Skeletal muscle satellite cell (primary cell): ENCODE results near the gene MSRB1.
"Not testable (repeated sequence)": the region's sequence is repeated elsewhere in the genome, so short reads cannot be mapped to it uniquely, and the experiment has no call there.

ENCODE experiments used
- H3K27me3 ChIP-seq: 2 replicates; pipeline ENCODE4 v1.7.0; 2013; ENCODE audit warnings: low read length; ENCODE audit not compliant: control insufficient read depth, insufficient read depth
- H3K36me3 ChIP-seq: 2 replicates; pipeline ENCODE4 v1.7.0; 2013; ENCODE audit warnings: mild to moderate bottlenecking, control low read depth, low read length; ENCODE audit not compliant: insufficient read depth
- H3K4me1 ChIP-seq: 2 replicates; pipeline ENCODE4 v1.7.0; 2013; ENCODE audit warnings: low read length; ENCODE audit not compliant: control insufficient read depth, insufficient read depth
- H3K4me2 ChIP-seq: 2 replicates; pipeline ENCODE4 v1.7.0; 2013; ENCODE audit warnings: mild to moderate bottlenecking, low read length
- H3K4me3 ChIP-seq: 2 replicates; pipeline ENCODE4 v1.7.0; 2013; ENCODE audit warnings: low read length
- H3K9ac ChIP-seq: 2 replicates; pipeline ENCODE4 v1.7.0; 2013; ENCODE audit warnings: mild to moderate bottlenecking, low read depth, low read length, moderate library complexity
- H3K9me3 ChIP-seq: replicated peaks from 2 replicates; pipeline ENCODE4 v1.7.0; 2013; ENCODE audit warnings: mild to moderate bottlenecking, control low read depth, low read length

Gene MSRB1

DNA sequence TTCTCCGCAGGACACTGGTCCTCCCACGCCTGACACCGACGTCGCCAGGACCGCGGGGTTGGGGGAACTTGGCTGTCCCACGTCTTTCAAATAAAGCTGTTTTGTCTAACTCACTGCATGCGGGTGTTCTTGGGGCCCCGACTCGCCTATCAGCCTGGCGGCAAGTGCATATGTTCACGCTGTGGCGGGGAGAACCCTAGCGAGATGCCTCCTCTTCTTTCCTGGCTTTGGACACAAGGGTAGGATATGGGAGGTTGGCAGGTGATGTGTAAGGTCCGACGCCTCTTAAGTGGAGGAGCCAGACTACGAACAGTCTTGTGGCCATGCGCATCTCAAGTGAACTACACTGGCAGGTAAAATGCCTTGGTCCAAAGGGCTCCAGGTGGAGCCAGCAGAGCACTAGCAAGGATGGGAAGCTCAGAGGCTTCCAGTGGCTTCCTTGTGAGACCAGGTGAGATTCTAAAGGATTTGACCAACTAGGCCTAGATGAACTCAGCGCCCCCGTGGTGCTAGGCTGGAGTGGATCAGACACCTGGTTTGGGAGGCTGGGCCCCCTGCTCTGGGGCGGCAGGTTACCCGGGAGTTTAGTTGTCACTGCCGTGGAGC is 22.5 kb upstream of the MSRB1 start:
- Histone ChIP-seq H3K36me3 (peaks cover 35% of the 10 kb centered on the region), H3K9ac (peak overlapping the region; percentile 97), H3K9me3 (no peaks in the 10 kb centered on the region), H3K27me3 (no peaks in the 10 kb centered on the region), H3K4me3 (peak overlapping the region; percentile 82), H3K4me1 (peaks cover 21% of the 10 kb centered on the region), H3K4me2 (peak overlapping the region; percentile 99)

DNA sequence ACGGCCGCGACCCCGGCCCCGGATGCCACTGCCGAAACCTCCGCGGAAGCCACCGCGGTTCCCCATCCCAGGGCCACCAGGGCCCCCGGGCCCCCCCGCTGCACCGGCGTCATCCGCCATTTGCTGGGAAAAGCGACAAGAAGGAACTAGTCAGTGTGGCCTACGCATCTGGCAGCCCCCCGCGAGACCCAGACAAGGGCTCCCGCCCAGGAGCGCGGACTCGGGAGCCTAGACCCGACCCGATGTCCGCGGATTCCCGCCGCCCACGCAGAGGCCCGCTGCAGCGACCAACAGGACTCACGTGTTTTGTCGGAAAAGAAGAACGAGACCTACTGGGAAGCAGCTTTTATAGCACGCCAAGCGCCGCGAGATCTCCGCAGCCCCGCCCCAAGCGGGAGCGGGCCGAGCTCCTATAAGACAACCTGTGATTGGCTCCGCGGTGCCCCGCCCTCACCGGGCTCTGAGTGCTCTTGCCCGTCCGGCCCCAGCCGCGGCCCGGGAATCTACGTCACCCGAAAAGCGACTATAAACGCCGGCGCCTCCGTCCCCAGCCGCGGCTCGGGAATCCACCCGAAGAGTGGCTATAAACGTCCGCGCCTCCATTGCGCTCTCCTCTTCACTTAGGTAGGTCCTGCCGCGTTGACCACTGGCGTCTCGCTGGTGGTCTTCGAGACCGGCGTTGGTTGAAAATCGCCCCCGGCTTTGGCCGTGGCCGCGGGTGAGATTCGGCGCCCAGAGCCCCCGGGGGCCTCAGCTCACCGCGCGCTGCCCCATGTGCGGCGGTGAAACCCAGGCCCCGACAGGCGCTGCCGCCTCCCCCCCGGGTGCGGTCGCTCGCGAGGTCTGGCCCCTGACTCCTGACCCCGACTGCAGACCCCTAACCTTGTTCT is 21.8 kb upstream of the MSRB1 start, which contains the start of gene RPS2:
TSS of gene RPS2 (minus strand) at position 321 of the 890 bp plus-strand sequence. CDS start at position 120, 201 bp downstream.
- H3K4me1 ChIP-seq: peaks cover 26% of the 10 kb centered on the region
- peak within 1 kb of the TSS; percentile 82 for H3K4me3 ChIP-seq
- peaks cover 35% of the 10 kb centered on the region for H3K36me3 ChIP-seq
- H3K9ac ChIP-seq: peak within 1 kb of the TSS; percentile 97
- peak within 1 kb of the TSS; percentile 99 for H3K4me2 ChIP-seq
- no peaks in the 10 kb centered on the region for H3K9me3 ChIP-seq
- H3K27me3 ChIP-seq: no peaks in the 10 kb centered on the region

DNA sequence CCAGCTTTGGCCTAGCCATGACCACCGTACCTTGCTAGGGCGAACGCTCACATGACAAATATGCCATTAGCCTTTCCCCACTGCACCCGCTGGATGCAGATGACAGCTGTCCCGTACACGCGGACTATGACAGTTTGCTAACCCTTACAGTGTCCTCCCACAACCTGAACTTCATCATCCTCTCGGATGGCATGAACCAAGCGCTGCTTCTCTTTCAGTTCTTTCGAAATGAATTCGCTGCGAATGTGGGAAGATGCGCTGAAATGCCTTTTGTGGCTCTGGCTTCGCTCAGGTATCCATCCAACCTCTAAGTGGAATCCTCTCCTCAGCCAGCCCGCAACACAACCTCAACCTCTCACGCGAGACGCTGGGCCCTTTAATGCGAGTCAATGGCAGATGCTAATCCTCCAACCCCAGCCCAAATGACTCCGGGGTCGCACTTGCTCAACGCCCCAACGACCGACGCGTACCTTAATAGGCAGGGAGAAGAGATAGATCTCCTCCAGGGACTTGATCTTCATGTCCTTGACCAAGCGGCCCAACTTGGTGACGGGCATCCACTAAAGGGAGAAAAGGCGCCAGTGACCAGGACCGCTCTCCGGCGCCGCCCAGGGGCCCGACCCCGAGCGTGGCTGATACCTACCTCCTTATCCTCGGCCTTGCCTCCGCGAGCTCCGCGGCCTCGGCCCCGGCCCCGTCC is 21.0 kb upstream of the MSRB1 start:
- Histone ChIP-seq H3K4me1 (peaks cover 29% of the 10 kb centered on the region), H3K9ac (peak overlapping the region; percentile 97), H3K4me2 (peak overlapping the region; percentile 87), H3K36me3 (peaks cover 35% of the 10 kb centered on the region), H3K27me3 (no peaks in the 10 kb centered on the region), H3K9me3 (no peaks in the 10 kb centered on the region), H3K4me3 (peak overlapping the region; percentile 82)

DNA sequence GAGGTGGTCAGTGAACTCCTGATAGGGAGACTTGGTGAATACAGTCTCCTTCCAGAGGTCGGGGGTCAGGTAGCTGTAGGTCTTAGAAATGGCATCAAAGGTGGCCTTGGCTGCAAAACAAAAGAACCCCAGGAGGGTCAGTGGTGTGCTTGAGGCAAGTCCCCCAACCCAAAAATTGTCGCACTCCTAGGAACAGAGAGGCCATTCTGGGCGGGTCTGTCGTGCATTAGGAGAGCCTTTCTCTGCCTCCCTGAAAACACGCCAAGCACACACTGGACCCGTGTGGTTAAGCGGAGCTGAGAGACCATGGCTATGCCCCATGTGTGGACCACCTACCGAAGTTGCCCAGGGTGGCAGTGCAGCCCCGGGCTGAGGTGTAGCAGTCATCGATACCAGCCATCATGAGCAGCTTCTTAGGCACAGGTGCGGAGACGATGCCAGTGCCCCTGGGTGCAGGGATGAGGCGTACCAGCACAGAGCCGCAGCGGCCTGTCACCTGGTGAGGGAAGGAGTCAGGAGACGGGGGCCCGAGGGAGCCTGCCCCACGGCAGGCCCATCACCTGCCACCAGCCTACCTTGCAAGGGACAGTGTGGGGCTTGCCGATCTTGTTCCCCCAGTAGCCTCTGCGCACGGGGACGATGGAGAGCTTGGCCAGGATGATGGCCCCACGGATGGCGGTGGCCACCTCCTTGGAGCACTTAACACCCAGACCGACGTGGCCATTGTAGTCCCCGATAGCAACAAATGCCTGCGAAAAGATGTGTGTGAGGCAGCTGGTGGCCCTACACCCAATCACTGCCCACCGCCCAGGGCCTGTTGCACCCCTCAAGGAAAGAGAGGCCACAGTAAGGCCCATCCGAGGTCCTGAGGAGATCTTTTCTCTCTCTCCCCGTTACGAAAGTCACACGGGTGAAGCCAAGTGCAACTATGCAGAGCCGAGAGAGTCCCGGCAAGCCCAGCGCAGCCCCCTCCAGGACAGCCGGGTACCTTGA is 19.5 kb upstream of the MSRB1 start:
- Histone ChIP-seq H3K4me1 (peaks cover 30% of the 10 kb centered on the region), H3K36me3 (peaks cover 35% of the 10 kb centered on the region), H3K9ac (peak overlapping the region; percentile 97), H3K4me3 (peak overlapping the region; percentile 82), H3K4me2 (peak overlapping the region; percentile 87)
- not testable (repeated sequence) for H3K9me3 ChIP-seq, H3K27me3 ChIP-seq

GRCh38 chr16:1961651-1962067 is 18.7 kb upstream of the MSRB1 start:
- no peaks in the 10 kb centered on the region for H3K27me3 ChIP-seq
- peaks cover 30% of the 10 kb centered on the region for H3K4me1 ChIP-seq
- H3K36me3 ChIP-seq: peaks cover 35% of the 10 kb centered on the region
- H3K4me3 ChIP-seq: no peak overlapping the region
- no peaks in the 10 kb centered on the region for H3K9me3 ChIP-seq
- H3K4me2 ChIP-seq: peak overlapping the region; percentile 87
- no peak overlapping the region for H3K9ac ChIP-seq

DNA sequence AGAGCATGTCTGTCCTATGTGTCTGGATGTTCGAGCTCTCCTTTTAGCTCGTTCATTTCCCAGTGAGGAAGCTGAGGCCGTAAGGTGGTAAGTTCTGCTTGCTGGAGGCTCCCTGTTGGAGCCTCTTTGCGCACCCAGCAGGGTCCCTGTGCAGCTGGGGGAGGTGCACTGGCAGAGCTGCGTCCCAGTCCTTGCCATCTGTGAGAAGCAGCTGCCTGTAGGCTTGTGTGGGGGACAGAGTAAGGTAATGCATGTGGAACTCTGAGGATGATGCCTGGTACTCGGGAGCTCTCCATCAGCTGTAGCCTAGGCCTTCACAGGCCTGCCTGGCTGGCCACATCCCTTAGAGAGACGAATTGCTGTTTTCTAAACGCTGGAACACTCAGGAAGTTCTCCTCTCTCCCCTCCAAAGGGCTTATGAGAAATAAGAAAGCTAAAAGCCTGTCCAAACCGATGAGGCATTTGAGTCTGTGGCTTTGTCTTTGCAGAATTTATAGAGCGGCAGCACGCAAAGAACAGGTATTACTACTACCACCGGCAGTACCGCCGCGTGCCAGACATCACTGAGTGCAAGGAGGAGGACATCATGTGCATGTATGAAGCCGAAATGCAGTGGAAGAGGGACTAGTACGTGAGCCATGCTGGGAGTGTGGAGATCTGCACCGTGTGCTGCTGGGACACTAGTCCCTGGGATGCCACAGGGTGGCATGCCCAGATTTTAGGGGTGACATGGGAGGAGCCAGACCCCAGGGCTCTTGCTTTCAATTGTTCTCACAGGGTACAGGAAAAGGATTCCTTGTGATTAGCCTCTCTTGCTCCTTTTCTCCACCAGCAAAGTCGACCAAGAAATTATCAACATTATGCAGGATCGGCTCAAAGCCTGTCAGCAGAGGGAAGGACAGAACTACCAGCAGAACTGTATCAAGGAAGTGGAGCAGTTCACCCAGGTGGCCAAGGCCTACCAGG is 17.9 kb upstream of the MSRB1 start:
- H3K27me3 ChIP-seq: no peaks in the 10 kb centered on the region
- peak overlapping the region; percentile 89 for H3K9ac ChIP-seq
- H3K4me3 ChIP-seq: peak overlapping the region; percentile 80
- H3K4me2 ChIP-seq: peak overlapping the region; percentile 84
- H3K36me3 ChIP-seq: peaks cover 34% of the 10 kb centered on the region
- H3K9me3 ChIP-seq: no peaks in the 10 kb centered on the region
- peaks cover 29% of the 10 kb centered on the region for H3K4me1 ChIP-seq

DNA sequence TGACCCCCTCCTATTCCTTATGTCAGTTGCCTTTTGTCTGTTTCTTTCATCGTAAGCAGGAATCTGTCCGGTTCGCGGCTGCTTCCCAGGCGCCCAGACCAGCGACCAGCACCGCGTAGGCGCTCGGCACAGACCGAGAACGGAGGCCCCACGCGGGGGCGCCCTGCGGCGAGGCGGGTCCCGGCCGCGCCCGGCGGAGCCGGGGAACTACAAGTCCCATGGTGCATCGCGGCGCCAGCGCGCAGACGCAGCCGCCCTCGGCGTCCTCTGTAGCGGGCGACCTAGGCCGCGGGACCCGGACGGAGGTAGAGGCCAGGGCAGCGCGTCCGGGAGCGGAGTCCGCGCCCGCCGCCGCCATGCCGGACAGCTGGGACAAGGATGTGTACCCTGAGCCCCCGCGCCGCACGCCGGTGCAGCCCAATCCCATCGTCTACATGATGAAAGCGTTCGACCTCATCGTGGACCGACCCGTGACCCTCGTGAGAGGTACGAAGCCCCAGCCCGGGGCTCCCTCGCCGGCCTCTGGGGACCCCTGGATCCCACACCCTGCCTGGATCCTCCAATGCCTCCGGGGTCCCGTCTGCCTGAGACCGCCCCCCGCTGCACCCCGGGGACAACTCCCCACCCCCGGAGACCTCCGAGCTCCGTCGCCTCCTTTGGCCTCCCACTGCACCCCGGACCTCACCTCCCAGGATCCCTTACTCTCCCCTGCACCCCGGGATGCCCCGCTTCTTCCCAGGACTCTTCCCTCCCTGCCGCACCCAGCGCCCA is 16.5 kb upstream of the MSRB1 start, which contains the start of gene NDUFB10:
TSS of gene NDUFB10 (plus strand) at position 270 of the 771 bp plus-strand sequence. CDS start at position 357, 87 bp downstream.
- Histone ChIP-seq H3K4me3 (peak within 1 kb of the TSS; percentile 80), H3K27me3 (no peaks in the 10 kb centered on the region), H3K9ac (peak within 1 kb of the TSS; percentile 89), H3K4me1 (peaks cover 24% of the 10 kb centered on the region), H3K4me2 (peak within 1 kb of the TSS; percentile 84), H3K9me3 (no peaks in the 10 kb centered on the region), H3K36me3 (peaks cover 30% of the 10 kb centered on the region)

GRCh38 chr16:1958715-1959268 is 15.8 kb upstream of the MSRB1 start:
- peak overlapping the region; percentile 89 for H3K9ac ChIP-seq
- peaks cover 24% of the 10 kb centered on the region for H3K4me1 ChIP-seq
- H3K36me3 ChIP-seq: peaks cover 26% of the 10 kb centered on the region
- H3K9me3 ChIP-seq: no peaks in the 10 kb centered on the region
- peak overlapping the region; percentile 84 for H3K4me2 ChIP-seq
- no peaks in the 10 kb centered on the region for H3K27me3 ChIP-seq
- H3K4me3 ChIP-seq: peak overlapping the region; percentile 50

DNA sequence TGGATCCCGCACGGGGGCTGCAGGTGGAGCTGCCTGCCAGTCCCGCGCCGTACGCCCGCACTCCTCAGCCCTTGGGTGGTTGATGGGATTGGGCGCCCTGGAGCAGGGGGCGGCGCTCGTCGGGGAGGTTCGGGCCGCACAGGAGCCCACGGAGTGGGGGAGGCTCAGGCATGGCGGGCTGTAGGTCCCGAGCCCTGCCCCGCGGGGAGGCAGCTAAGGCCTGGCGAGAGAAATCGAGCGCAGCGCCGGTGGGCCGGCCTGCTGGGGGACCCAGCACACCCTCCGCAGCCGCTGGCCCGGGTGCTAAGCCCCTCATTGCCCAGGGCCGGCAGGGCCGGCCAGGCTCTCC is 15.1 kb upstream of the MSRB1 start:
- not testable (repeated sequence) for H3K9ac ChIP-seq, H3K9me3 ChIP-seq, H3K4me2 ChIP-seq, H3K27me3 ChIP-seq, H3K4me3 ChIP-seq
- Histone ChIP-seq H3K36me3 (peaks cover 22% of the 10 kb centered on the region), H3K4me1 (peaks cover 21% of the 10 kb centered on the region)
